ENCODE results near the gene TP53I13. TPM values are rescaled to one million over a fixed set of nuclear protein-coding genes. Genes with fewer than 3 reads are reported as not detected.

Gene TP53I13
- total RNA-seq, 2 experiments from 2014 or later, result 37.7 to 41.5 TPM

GRCh38 chr17:29567554-29568330, 759 bp upstream of the TP53I13 start:
- POLR2A ChIA-PET, result interaction anchor here (0.6 to 2.8 kb wide), 3 partner anchors 49 to 387 kb away, joined by 3 to 11 read pairs (median 5); partner anchors contain the start of gene MYO18A
- CTCF ChIA-PET, result interaction anchor here (0.6 to 13.5 kb wide), 15 partner anchors 9 to 389 kb away, joined by 3 to 93 read pairs (median 4); partner anchors contain the start of gene ANKRD13B
- Mint-ChIP-seq H3K36me3 (ENCODE audit: low read depth) (peaks cover 7% of the 10 kb centered on the region), H3K27me3 (no peaks in the 10 kb centered on the region), H3K27ac (peak overlapping the region; percentile 96), H3K9me3 (ENCODE audit: low read depth) (no peaks in the 10 kb centered on the region), H3K4me1 (peaks cover 25% of the 10 kb centered on the region), H3K4me3 (peak overlapping the region; percentile 97)
- ATAC-seq (peak; percentile 67), DNase-seq (peak; percentile 90)
- intact Hi-C loops (cut with DNase I, micrococcal nuclease), result loop anchor here (1.0 to 10.0 kb wide), 17 partner anchors 21 to 905 kb away; partner anchors contain the start of genes GIT1 (in 2 of the 2), NUFIP2 (in 2 of the 2), TAOK1 (in 2 of the 2) and NEK8 (in 1 of the 2)

DNA sequence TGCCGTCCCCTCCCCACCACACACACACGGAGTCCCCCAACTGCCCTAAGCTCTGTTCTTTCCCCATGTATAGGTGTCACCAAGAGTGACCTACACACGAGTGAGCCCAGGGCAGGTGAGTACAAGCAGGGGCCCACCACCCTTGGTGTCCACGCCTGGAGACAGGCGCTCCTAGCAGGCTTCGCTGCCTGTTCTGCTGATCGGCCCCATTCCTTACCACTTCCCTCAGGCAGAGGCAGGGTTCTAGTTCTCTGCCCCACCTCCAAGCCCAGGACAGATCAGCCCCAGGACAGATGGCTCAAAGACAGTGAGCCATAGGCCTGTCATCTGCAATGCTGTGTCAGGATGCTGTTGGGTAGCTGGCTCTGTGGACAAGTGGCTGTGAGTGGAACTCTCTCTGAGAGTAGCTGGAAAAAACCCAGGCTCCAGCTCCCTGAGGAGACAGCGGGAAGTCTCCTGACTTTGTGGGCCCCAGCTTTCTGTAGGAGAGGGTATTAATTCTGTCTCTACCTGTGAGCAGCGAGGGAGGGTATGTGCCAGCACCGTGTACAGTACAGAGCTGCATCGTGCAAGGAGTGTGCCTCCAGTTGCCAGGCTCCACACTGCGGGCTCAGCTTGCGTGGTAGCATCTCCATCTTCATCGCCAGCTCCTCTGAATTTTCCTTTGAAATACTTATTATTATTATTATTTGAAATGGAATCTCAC, 897 bp downstream of the TP53I13 start:
- H3K9me3 Mint-ChIP-seq (ENCODE audit: low read depth), result no peaks in the 10 kb centered on the region
- no peak for ATAC-seq
- H3K4me3 Mint-ChIP-seq, result peak overlapping the region; percentile 97
- intact Hi-C loops (cut with DNase I, micrococcal nuclease), result loop anchor here (2.0 to 10.0 kb wide), 8 partner anchors 19 to 907 kb away; partner anchors contain the start of genes GIT1 (in 1 of the 2), NEK8 (in 1 of the 2), NUFIP2 (in 1 of the 2) and SDF2 (in 1 of the 2)
- DNase-seq, result no peak
- ChIA-PET POLR2A (interaction anchor here (0.6 kb wide), 1 partner anchor 290 kb away, joined by 3 read pairs; no protein-coding TSS in a partner anchor), CTCF (interaction anchor here (0.6 to 13.5 kb wide), 7 partner anchors 10 to 362 kb away, joined by 3 to 93 read pairs (median 3); partner anchors contain the start of gene GIT1)
- H3K36me3 Mint-ChIP-seq (ENCODE audit: low read depth), result peaks cover 14% of the 10 kb centered on the region
- peak overlapping the region; percentile 52 for H3K27ac Mint-ChIP-seq
- H3K27me3 Mint-ChIP-seq, result no peaks in the 10 kb centered on the region
- H3K4me1 Mint-ChIP-seq, result peaks cover 24% of the 10 kb centered on the region

GRCh38 chr17:29570521-29570920, 2.0 kb downstream of the TP53I13 start:
- CTCF ChIA-PET, result interaction anchor here (1.0 to 13.5 kb wide), 5 partner anchors 9 to 320 kb away, joined by 3 to 93 read pairs (median 15); no protein-coding TSS in a partner anchor
- ATAC-seq, result no peak
- H3K4me3 Mint-ChIP-seq, result peak overlapping the region; percentile 6

DNA sequence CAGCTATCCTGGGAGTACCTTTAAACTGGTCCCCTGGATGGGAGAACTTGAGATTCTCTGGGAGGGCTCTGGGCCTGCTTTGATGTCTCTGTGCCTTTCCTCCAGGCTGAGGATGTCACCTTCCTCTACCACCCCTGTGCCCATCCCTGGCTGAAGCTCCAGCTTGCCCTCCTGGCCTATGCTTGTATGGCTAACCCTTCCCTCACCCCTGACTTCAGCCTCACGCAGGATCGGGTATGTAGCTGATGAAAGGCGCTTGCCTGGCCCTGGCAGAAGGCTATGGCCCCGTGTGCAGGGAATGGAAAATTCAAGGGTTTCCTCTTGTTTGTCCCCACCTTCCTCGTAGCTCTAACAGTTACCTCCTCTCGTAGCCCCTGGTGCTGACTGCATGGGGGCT, 3.0 kb downstream of the TP53I13 start:
- Mint-ChIP-seq H3K27ac (no peak overlapping the region), H3K4me3 (no peak overlapping the region), H3K9me3 (ENCODE audit: low read depth) (no peaks in the 10 kb centered on the region), H3K27me3 (no peaks in the 10 kb centered on the region), H3K4me1 (peaks cover 17% of the 10 kb centered on the region), H3K36me3 (ENCODE audit: low read depth) (peaks cover 15% of the 10 kb centered on the region)
- POLR2A ChIA-PET, result interaction anchor here (1.5 kb wide), 1 partner anchor 278 kb away, joined by 5 read pairs; the partner anchor contains the start of gene NUFIP2
- CTCF ChIA-PET, result interaction anchor here (1.6 to 13.5 kb wide), 5 partner anchors 8 to 201 kb away, joined by 5 to 93 read pairs (median 15); no protein-coding TSS in a partner anchor
- intact Hi-C loops (cut with DNase I, micrococcal nuclease), result no loop called here
- DNase-seq (no peak), ATAC-seq (no peak)

More at GRCh38 chr17:29570521-29570920, 2.0 kb downstream of the TP53I13 start:
- POLR2A ChIA-PET, result interaction anchor here (0.6 to 1.5 kb wide), 2 partner anchors 221 to 277 kb away, joined by 3 to 5 read pairs; partner anchors contain the start of gene NUFIP2
- H3K36me3 Mint-ChIP-seq (ENCODE audit: low read depth), result peaks cover 18% of the 10 kb centered on the region
- no peaks in the 10 kb centered on the region for H3K27me3 Mint-ChIP-seq
- no peak for DNase-seq
- no peak overlapping the region for H3K27ac Mint-ChIP-seq
- H3K4me1 Mint-ChIP-seq, result peaks cover 22% of the 10 kb centered on the region
- intact Hi-C loops (cut with DNase I, micrococcal nuclease), result no loop called here
- no peaks in the 10 kb centered on the region for H3K9me3 Mint-ChIP-seq (ENCODE audit: low read depth)

GRCh38 chr17:29571883-29572681, 3.6 kb downstream of the TP53I13 start:
- ChIA-PET POLR2A (interaction anchor here (1.5 kb wide), 1 partner anchor 279 kb away, joined by 5 read pairs; the partner anchor contains the start of gene NUFIP2), CTCF (interaction anchor here (1.0 to 13.5 kb wide), 8 partner anchors 7 to 619 kb away, joined by 3 to 93 read pairs (median 8); no protein-coding TSS in a partner anchor)
- Mint-ChIP-seq H3K4me3 (no peak overlapping the region), H3K27ac (no peak overlapping the region), H3K27me3 (no peaks in the 10 kb centered on the region), H3K4me1 (peaks cover 17% of the 10 kb centered on the region), H3K9me3 (ENCODE audit: low read depth) (no peaks in the 10 kb centered on the region), H3K36me3 (ENCODE audit: low read depth) (peaks cover 15% of the 10 kb centered on the region)
- intact Hi-C loops (cut with DNase I, micrococcal nuclease), result no loop called here
- ATAC-seq (no peak), DNase-seq (no peak)

GRCh38 chr17:29572691-29573557, 4.4 kb downstream of the TP53I13 start:
- intact Hi-C loops (cut with DNase I, micrococcal nuclease), result no loop called here
- peak; percentile 29 for ATAC-seq

GRCh38 chr17:29573558-29573869, 5.0 kb downstream of the TP53I13 start:
- peaks cover 15% of the 10 kb centered on the region for H3K36me3 Mint-ChIP-seq (ENCODE audit: low read depth)
- DNase-seq, result no peak
- no peaks in the 10 kb centered on the region for H3K27me3 Mint-ChIP-seq
- H3K9me3 Mint-ChIP-seq (ENCODE audit: low read depth), result no peaks in the 10 kb centered on the region
- intact Hi-C loops (cut with DNase I, micrococcal nuclease), result no loop called here
- no peak overlapping the region for H3K27ac Mint-ChIP-seq
- ChIA-PET CTCF (interaction anchor here (0.6 to 13.5 kb wide), 11 partner anchors 8 to 237 kb away, joined by 3 to 93 read pairs (median 4); no protein-coding TSS in a partner anchor), POLR2A (no interaction called here)
- H3K4me1 Mint-ChIP-seq, result peaks cover 17% of the 10 kb centered on the region
- no peak overlapping the region for H3K4me3 Mint-ChIP-seq
- ATAC-seq, result no peak

More at GRCh38 chr17:29572691-29573557, 4.4 kb downstream of the TP53I13 start:
- H3K27me3 Mint-ChIP-seq, result no peaks in the 10 kb centered on the region
- CTCF ChIA-PET, result interaction anchor here (0.6 to 13.5 kb wide), 13 partner anchors 9 to 619 kb away, joined by 3 to 93 read pairs (median 3); no protein-coding TSS in a partner anchor
- no peak overlapping the region for H3K27ac Mint-ChIP-seq
- H3K4me1 Mint-ChIP-seq, result peaks cover 17% of the 10 kb centered on the region
- no peak overlapping the region for H3K4me3 Mint-ChIP-seq
- peak; percentile 75 for DNase-seq
- POLR2A ChIA-PET, result no interaction called here
- peaks cover 15% of the 10 kb centered on the region for H3K36me3 Mint-ChIP-seq (ENCODE audit: low read depth)
- no peaks in the 10 kb centered on the region for H3K9me3 Mint-ChIP-seq (ENCODE audit: low read depth)

- Mint-ChIP-seq H3K27ac (no peak overlapping the region), H3K9me3 (ENCODE audit: low read depth) (no peaks in the 10 kb centered on the region), H3K36me3 (ENCODE audit: low read depth) (peaks cover 19% of the 10 kb centered on the region), H3K27me3 (no peaks in the 10 kb centered on the region), H3K4me1 (peaks cover 15% of the 10 kb centered on the region), H3K4me3 (no peak overlapping the region)
- ChIA-PET CTCF (interaction anchor here (0.6 to 13.5 kb wide), 9 partner anchors 10 to 236 kb away, joined by 3 to 93 read pairs (median 3); no protein-coding TSS in a partner anchor), POLR2A (no interaction called here)
- peak; percentile 6 for DNase-seq
- ATAC-seq, result no peak
- intact Hi-C loops (cut with DNase I, micrococcal nuclease), result no loop called here
Observed at GRCh38 chr17:29573871-29574731, 5.6 kb downstream of the TP53I13 start.

GRCh38 chr17:29574732-29575510, 6.4 kb downstream of the TP53I13 start:
- intact Hi-C loops (cut with DNase I, micrococcal nuclease), result no loop called here
- Mint-ChIP-seq H3K36me3 (ENCODE audit: low read depth) (peaks cover 23% of the 10 kb centered on the region), H3K27me3 (no peaks in the 10 kb centered on the region), H3K27ac (no peak overlapping the region), H3K4me1 (peaks cover 11% of the 10 kb centered on the region), H3K9me3 (ENCODE audit: low read depth) (no peaks in the 10 kb centered on the region), H3K4me3 (no peak overlapping the region)
- ChIA-PET POLR2A (no interaction called here), CTCF (interaction anchor here (0.5 to 13.5 kb wide), 8 partner anchors 10 to 205 kb away, joined by 3 to 93 read pairs (median 6); no protein-coding TSS in a partner anchor)
- DNase-seq (peak; percentile 4), ATAC-seq (no peak)
